Epithelial cell of prostate (primary cell): Measurements from ENCODE around the gene RB1.

Experiments used
- DNase-seq: peaks from one replicate; pipeline ENCODE4 v3.0.0-alpha.2; 2011; ENCODE audit warnings: low read depth, low spot score
- H3K27ac ChIP-seq: fragments of 450-650 bp; 2 replicates; pipeline ENCODE4 v1.5.1; 2017; ENCODE audit warnings: mild to moderate bottlenecking

Gene RB1

DNA sequence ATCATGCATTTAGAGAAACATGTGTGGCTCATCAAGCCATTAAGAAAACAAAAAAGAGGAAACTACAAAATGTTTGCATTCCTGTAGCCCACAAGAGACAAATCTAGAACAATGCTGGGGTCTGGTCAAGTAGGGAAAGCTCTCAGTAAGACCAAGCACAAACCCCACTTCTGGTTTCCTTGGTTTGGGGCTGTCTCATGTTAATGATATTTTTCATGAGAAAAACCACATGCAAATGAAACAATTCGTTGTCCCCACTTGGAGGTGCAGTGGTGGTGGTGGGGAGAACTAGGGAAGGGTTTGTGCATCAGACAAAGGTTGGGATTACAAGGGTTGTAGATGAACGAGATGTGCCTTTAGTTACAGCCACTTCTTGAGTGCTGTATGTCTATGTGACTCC, 7.0 kb upstream of the RB1 start:
- DNase-seq, result no peak

DNA sequence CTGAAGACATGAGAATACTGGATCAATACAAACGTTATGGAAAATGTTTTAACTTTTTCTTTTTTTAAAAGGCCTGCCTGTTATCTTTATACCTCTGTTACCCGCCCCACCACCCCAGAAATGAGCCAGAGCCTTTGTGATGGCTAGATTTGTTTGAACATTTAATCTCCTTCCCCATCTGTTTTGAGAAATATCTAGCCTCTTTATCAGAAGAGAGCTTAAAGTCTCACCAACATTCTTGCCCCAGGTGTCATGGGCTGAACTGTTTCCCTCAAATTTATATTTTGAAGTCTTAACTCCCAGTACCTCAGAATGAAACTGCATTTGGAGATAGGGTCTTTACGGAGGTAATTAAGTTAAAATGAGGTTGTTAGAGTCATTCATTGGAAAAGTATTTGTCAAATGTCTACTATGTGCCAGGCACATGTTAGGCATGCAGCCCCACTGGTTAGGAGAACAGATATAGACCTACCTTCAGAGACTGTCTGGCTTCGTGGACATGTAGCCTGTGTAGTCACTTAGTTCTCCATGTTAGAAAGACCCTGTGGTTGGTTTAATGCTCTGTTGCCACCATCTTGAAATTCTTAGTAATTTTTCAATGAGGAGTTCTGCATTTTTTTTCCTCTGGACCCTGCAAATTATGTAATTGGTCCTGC, 6.3 kb upstream of the RB1 start:
- no peak overlapping the region for H3K27ac ChIP-seq
- DNase-seq, result no peak

More for the DNA sequence above, 7.0 kb upstream of the RB1 start:
- no peak overlapping the region for H3K27ac ChIP-seq

DNA sequence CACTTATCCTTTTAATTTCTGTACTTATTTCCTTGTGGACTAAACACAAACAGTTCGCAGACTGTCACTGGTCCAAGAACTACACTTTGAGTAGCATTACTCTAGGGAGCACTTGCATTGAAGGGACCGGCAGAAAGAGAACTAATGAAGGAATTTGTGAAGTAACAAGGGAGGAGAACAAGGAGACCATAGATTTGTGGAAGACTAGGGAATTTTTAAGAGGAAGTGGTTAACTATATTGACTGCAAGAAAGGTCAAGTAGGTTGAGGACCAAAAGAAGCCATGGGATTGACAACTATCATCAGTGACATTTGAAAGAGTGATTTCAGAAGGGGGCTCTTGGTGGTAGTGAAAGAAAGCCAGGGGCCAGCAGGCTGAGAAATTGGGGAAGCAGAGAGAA, 4.0 kb upstream of the RB1 start:
- H3K27ac ChIP-seq, result no peak overlapping the region
- no peak for DNase-seq

DNA sequence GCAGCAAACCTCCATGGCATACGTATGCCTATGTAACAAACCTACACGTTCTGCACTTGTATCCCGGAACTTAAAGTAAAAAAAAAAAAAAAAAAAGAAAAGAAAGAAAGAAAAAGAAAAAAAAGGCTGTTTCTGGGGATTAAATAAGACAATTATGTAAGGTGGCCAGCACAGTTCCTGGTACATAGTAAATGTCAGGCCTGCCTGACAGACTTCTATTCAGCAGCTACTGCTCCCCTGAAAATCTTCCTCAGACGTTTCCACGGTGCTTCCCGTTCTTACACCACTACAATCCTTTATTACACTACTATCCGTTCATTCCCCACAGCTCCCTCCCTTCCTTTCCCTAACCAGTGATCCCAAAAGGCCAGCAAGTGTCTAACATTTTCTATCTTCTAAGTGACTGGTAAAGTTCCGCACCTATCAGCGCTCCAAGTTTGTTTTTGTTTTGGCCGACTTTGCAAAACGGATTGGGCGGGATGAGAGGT, 636 bp upstream of the RB1 start:
- peak overlapping the region; percentile 95 for H3K27ac ChIP-seq
- no peak for DNase-seq

DNA sequence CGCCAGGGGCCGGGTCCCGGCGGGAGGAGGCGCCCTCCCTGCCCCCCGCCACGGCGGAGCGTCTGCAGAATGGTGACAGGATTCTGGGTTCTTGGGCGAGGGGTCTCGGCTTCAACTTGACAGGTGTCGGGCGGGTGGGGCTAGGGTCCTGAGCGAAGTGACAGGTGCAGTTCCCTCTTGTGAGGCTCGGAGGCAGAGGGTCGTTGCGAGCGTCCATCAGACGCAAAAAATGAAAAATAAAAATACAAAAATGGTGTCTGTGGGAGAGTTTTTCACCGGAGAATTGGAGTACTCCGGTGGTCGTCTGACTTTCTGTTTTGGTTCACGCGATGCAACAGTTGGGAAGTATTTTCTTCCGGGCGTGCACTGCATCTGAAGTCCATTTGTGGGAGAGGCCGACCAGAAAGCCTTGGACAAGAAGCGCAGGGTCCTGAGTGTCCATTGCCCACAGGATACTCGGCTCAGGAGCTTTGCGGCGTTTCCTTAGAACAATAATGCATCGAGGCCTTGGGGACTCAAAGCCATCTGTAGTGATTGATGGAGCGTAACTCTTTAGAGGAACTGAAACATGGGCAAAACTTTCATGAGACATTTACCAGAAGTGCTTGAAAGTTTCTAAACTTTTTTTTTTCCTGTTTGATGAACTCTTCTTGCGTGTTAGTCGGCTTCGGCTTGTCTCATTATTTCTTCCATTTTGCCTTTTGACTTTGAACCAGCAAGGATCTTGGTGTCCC, 759 bp downstream of the RB1 start:
- DNase-seq, result no peak
- peak overlapping the region; percentile 95 for H3K27ac ChIP-seq

DNA sequence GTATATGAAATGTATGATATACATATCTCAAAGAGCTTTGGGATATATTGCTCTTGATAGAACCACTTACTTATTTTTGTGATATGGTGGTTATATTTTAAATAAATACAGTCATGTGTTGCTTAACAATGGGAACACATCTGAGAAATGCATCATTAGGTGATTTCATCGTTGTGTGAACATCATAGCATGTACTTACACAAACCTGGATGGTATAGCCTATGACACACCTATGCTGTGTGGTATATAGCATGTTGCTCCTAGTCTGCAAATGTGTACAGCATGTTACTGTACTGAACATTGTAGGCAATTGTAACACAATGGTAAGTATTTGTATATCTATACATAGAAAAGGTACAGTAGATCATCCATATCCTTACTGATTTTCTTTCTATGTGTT, 7.7 kb downstream of the RB1 start:
- H3K27ac ChIP-seq, result no peak overlapping the region
- no peak for DNase-seq

DNA sequence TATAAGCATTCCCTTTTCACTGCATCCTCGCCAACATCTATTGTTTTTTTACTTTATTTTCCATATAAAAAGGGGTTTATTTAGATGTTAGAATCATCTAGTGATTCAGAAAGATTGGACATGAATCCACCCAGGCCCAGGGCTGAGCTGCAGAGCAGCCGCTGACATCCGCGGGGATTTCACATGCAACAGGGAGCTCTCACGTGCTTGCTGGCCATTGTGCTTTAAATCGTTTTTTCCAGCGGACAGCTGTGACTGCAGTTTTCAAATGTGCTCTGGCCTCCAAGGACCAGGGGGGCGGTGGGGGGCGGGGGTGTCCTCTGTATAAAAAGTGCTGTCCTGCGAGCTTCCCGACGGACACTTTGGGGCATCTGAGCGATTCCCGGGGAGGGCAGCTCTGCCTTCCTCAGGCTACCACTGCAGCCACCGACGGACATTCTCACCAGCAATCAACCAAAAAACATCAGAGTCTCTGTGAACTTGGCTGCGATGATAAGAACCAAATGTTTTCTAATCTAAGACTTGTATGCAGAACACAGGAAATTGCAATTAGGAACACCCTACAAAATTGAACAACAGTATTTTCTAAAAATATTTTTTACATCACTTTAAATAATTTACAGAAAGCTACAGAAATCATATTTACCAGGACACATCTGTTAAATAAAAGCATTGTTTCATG, 12.6 kb downstream of the RB1 start:
- DNase-seq, result no peak
- H3K27ac ChIP-seq, result no peak overlapping the region

DNA sequence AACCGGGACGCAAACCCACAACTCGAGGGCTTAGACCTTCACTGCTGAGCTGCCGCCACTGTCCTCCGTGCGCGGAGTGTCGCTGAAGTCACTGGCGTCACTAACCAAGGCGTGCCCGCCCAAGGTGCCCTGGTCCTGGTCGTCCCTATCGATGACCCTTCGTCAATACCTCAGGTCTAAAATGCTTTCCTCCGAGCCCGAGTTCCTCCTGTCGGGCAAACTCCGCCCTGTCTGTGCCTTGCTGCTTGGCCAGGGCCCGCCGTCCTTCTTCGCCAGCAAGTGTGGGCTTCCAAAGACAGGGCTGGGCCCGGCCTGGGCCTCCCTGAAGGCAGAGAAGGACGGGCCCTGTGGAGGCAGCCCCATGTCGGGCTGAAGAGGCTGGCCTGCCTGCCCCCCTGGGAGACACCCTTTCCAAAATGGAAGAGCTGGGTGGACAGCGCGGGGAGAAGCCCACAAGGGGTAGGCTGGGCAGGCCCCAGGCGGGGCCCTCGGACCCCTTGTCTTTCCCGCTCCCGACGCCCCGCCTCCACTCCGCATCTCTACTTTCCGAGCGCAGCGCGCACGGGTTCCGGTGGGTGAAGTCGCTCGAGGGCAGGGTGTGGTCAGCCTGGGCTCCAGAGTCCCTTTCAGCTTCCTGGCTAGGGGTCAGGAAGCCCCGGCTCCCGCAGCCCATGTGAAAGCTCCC, 13.4 kb downstream of the RB1 start:
- H3K27ac ChIP-seq, result no peak overlapping the region

DNA sequence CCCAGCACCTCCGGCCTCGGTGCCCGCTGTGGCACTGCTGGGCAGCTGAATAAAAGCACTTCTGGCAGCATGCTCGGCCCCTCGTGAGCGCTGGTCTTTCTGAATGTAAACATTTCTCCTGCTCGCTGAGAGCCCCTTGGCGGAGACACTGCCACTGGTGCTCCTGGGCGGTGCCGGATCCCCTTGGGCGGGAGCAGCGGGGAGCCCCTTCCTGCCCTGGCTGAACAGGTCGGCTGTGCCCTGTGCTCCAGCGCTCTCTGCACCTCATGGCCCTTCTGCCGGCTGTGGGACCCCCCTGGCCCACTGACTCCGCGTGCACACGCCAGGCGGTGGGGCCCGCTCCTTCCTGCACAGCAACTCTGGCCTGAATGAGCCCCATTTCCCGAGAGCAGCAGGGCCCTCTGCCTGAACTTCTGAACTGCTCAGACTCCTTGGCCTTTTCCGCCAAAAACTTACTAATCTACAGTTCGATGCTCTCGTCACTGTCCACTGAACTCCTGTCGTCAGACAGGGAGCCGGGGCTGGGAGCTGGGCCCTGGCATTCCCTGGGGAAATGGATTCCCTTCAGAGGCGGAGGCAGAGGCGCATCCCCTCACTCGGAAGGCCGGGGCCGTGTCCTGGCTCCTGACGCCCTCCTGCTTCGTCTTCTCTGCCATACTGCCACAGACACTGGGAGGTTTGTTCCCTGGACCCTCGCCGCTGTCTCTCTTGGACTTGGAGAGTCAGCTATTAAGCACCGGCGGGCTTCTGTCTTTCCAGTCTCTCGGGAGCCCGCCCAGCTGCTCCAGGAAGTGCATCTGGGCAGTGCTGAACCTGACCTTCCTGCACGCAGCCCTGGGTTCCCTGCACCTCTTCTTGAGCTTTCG, 14.2 kb downstream of the RB1 start:
- DNase-seq, result no peak

More for the DNA sequence above, 13.4 kb downstream of the RB1 start:
- DNase-seq, result no peak

DNA sequence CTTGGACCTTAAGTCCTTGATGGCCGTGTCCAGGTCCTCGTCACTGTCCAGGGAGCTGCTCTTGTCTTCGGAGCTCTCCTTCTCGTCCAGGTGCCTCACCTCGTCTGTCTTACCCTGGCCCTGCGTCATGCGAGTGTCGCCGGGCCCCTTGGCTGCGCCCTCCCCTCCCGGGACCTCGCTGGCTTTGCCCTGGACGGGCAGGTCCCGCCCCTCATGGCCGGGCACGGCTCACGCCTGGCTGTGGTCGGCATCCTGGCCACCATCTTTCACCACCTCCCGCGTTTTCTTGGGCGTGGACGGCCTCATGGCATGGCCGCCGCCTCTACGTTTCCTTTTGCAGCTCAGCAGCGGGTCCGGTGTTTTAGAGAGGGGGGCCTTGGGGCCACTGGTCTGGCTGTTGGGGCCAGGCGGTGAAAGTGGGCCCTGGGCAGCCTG, 14.8 kb downstream of the RB1 start:
- H3K27ac ChIP-seq, result no peak overlapping the region
- DNase-seq, result no peak

More for the DNA sequence above, 14.2 kb downstream of the RB1 start:
- no peak overlapping the region for H3K27ac ChIP-seq

DNA sequence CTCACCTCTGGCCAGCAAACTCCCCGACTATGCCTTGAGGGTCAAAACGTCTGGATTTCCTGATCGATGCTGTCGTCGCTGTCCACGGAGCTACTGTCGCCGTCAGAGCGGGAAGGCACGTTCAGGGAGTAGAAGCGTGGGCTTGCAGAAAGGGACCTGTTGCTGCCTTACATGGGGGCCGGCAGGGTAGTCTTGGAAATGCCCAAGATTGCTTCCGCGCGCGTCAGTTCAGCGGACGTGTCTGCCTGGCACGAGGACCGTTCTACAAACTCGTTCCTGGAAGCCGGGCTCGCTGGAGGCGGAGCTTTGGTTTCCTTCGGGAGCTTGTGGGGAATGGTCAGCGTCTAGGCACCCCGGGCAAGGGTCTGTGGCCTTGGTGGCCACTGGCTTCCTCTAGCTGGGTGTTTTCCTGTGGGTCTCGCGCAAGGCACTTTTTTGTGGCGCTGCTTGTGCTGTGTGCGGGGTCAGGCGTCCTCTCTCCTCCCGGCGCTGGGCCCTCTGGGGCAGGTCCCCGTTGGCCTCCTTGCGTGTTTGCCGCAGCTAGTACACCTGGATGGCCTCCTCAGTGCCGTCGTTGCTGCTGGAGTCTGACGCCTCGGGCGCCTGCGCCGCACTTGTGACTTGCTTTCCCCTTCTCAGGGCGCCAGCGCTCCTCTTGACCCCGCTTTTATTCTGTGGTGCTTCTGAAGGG, 15.4 kb downstream of the RB1 start:
- no peak for DNase-seq
- H3K27ac ChIP-seq, result no peak overlapping the region

DNA sequence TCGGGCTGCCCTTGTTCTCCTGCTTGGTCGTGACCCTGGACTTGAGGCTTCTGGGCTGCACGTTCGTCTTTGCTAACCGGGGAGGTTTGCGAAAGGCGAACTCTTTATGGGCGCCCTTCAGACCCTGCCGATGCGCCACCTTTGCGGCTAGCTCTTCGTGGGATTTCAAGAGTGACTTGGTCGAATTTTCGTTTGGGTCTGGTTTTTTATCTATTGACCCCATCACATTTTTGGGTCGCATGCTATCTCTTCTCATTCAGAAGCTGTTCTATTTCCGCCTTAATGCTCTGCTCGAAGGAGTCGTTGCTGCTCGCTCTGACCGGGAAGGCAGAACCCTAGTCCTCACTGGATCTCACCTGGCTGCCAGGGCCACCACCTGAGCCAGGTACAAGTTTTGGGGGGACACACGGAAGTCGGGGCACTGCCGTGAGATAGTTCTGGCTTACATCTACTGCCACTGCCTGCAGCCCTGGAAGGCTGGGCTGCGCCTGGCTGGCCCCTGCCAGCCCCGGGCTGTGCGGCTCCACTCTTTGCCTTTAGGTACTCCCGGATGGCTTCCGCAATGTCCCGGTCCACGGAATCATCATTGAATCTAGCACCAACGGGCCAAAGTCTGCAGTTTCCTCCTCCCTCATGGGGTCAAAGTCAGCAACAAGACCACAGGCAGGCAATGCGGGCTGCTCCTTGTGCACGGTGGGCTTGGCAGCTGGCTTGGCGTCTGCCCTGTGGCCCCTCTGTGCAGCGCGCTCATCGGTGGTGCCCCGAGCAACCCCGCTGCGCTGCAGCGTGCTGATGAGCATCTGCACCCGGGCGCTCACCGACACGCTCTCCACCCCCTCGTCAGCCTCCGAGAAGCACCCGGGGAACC, 16.2 kb downstream of the RB1 start:
- DNase-seq, result no peak
- no peak overlapping the region for H3K27ac ChIP-seq

DNA sequence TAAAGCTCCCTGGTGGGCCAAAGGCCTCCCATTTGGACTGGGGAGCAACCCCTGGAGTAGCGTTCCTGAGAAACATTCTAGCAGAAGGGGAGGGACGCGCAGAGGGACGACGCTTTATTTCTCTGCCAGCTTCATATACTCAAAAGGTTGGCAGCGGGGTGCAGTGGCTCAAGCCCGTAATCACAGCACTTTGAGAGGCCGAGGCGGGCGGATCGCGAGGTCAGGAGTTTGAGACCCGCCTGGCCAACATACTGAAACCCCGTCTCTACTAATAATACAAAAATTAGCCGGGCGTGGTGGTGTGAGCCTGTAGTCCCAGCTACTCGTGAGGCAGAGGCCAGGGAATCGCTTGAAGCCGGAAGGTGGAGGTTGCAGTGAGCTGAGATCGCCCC, 16.8 kb downstream of the RB1 start:
- DNase-seq, result no peak

DNA sequence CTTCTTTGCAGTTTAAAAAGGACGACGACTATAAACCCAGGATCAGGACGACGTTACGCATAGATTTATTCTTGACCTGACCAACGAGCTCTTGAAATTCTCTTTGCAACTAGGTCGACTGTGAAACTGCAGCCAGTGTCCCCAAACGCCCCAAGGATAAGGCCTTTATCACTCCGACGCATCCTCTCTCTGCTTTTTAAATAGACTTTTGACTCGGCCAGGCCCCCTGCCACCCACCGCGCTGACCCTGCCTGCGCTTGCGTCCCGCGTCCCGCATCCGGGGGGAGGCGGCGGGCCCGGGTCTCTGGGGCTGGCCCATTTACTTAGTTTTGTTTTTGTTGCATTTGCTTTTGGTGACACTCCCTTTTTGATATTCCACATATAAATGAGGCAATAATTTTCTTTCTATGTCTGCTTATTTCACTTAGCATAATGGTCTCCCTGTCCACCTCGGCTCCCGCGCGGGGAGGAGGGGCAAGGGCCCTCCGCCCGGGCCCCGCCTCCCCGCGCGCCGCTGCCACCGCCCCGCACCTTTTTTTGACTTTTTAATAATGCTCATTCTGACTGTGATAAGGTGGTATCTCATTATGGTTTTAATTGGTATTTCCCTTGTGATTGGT, 17.4 kb downstream of the RB1 start:
- no peak overlapping the region for H3K27ac ChIP-seq
- no peak for DNase-seq

More for the DNA sequence above, 16.8 kb downstream of the RB1 start:
- no peak overlapping the region for H3K27ac ChIP-seq

DNA sequence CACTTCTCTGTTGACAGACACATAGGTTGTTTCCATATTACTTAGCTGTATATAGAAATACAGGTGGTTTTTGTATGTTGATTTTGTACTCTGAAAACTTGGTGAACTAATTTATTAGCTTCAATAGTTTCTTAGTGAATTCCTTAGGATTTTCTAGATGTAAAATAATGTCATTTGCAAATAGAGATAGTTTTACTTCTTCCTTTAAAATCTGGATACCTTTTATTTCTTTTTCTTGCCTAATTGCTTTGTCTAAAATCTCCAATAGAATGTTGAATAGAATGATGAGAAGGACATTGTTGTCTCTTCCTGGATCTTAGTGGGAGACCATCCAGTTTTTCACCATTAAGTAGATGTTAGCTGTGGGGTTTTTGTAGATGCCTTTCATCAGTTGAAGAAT, 18.7 kb downstream of the RB1 start:
- DNase-seq, result no peak
- H3K27ac ChIP-seq, result no peak overlapping the region

DNA sequence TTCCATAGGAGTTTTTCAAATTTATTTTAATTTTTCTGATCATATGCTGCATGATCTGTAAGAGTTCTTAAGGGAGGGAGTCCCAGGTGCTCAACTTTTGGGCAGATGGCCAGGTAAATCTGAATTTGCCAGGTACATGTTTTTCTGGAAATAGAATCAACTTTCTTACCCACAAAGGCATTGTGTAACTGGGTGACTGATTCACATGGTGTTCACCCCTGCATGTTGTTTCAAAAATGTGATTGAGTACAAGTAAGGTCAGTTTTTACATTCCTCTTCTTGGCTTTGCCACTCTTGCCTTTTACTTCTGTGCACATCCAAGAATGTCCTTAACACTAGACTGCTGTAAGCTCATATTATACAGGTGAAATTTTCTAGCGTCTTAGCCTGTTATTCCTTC, 30.4 kb downstream of the RB1 start:
- DNase-seq, result peak; percentile 83
- H3K27ac ChIP-seq, result peak overlapping the region; percentile 56

DNA sequence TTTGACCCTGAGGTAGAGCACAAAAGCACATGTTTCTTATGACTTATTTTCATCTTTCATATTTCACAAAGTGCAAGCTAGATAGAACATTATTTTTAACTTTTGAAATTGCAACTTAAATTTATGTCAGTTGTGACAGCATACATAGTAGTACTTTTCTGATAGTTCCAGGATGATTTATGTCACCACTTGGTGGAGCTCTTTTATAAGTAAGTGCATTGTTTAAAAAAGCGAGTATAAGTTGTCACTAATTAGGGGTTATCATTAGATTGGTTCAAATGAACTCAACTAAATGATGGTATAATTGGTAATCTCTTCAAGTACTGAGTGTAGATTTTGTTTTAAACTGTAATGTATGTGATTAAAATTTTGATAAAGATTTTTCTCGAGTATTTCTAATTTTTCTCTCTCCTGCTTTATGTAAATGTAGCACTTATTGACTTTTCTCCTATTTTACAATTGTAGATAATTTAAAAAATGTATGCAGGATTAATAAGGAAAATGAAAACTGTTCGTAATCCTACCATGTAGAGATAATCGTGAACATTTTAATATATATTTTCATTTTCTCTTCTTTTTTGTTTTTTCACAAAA, 31.1 kb downstream of the RB1 start:
- H3K27ac ChIP-seq, result peak overlapping the region; percentile 56
- no peak for DNase-seq
